NT2/D1 (cell line): Measurements from ENCODE around the gene DENND1B.

Experiments used
- DNase-seq: peaks from one replicate; pipeline ENCODE4 v3.0.0-alpha.2; 2011; ENCODE audit warnings: low read depth, low spot score
- H3K27me3 ChIP-seq: 2 replicates; pipeline ENCODE4 v1.6.0; 2011; ENCODE audit warnings: mild to moderate bottlenecking; ENCODE audit not compliant: insufficient read length, insufficient read depth
- H3K36me3 ChIP-seq: 2 replicates; pipeline ENCODE4 v1.6.1; 2011; ENCODE audit warnings: mild to moderate bottlenecking, low read length, mixed read lengths; ENCODE audit not compliant: insufficient read depth, insufficient read length
- H3K4me1 ChIP-seq: 2 replicates; pipeline ENCODE4 v1.5.1; 2011; ENCODE audit not compliant: insufficient read depth, insufficient read length
- H3K4me3 ChIP-seq: 2 replicates; pipeline ENCODE4 v1.5.1; 2011; ENCODE audit warnings: low read depth; ENCODE audit not compliant: insufficient read length
- H3K9ac ChIP-seq: 2 replicates; pipeline ENCODE4 v1.6.0; 2011; ENCODE audit warnings: low read depth; ENCODE audit not compliant: insufficient read length
- H3K9me3 ChIP-seq: 2 replicates; pipeline ENCODE4 v1.5.1; 2011; ENCODE audit warnings: mild to moderate bottlenecking, low read length; ENCODE audit not compliant: insufficient read depth
- SUZ12 ChIP-seq: IDR thresholded peaks from 2 replicates; pipeline ENCODE4 v1.6.1; 2011; ENCODE audit not compliant: insufficient read length, insufficient read depth; ENCODE audit errors: extremely low read depth
- YY1 ChIP-seq: IDR thresholded peaks from 2 replicates; pipeline ENCODE4 v1.6.1; 2011; ENCODE audit not compliant: insufficient read length, insufficient read depth
- ZNF274 ChIP-seq: IDR thresholded peaks from 2 replicates; pipeline ENCODE4 v1.6.1; 2011; ENCODE audit warnings: mild to moderate bottlenecking, low read depth, low read length

DENND1B gene

DNA sequence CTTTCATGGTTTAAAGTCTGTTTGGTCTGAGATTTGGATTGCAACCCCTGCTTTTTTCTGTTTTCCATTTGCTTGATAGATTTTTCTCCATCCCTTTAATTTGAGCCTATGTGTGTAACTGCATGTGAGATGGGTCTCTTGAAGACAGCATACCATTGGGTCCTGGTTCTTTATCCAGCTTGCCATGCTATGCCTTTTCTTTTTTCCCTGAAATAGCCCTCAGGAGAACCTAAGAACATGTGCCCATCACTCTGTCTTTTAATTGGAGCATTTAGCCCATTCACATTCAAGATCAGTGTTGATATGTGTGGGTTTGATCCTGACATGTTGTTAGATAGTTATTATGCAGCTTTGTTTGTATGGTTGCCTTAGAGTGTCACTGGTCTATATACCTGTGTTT, 21.7 kb upstream of the DENND1B start:
- H3K36me3 ChIP-seq, result no peaks in the 10 kb centered on the region
- no peaks in the 10 kb centered on the region for H3K27me3 ChIP-seq
- peaks cover 37% of the 10 kb centered on the region for H3K9me3 ChIP-seq
- no peak for DNase-seq
- peaks cover 13% of the 10 kb centered on the region for H3K4me1 ChIP-seq
- TF ChIP-seq YY1, result no peak
- no peak for TF ChIP-seq ZNF274
- TF ChIP-seq SUZ12, result no peak
- H3K4me3 ChIP-seq, result no peak overlapping the region
- H3K9ac ChIP-seq, result no peak overlapping the region

DNA sequence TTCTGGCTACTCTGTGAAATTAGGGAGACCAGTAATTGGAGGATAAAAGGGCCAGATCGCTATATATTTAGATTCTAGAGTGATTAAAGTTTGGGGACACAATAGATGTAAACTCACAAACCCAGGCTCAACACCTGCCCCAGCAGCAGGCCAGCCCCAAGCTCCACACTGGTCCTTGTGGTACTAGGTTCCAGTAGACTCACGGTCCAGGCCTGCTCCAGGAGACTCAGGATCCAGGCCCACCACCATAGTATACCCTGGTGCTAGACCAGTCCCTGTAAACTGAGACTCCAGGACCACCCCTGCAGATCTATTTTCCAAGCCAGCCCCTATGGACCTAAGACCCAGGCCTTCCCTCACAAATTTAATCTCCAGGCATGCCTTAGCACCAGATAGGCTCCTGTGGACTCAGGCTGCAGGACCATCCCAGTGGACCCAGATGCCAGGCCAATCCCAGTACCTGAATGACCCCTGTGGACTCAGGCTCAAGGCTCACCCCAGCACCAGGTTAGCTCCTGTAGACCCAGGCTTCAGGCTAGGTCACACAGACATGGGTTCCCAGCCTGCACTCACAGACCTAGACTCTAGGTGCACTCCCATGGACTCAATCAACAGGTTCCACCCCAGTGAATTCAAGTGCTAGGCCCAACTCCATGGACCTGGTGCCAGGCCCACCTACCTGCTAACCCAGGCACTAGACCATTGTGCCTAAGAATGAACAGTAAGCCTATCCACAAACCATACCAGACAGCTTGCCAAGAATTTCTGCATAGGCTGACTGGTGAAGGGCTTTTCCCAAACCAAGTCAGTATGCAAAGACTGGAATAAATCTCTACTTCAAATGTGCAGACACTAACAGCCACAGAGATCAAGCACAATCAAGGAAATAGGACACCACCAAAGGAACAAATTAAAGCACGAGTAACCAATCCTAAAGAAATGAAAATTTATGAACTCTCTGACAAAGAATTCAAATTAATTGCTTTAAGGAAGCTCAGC, 13.8 kb upstream of the DENND1B start:
- no peak for DNase-seq
- Histone ChIP-seq H3K9ac (no peak overlapping the region), H3K27me3 (no peaks in the 10 kb centered on the region), H3K9me3 (no peaks in the 10 kb centered on the region), H3K36me3 (no peaks in the 10 kb centered on the region), H3K4me1 (no peaks in the 10 kb centered on the region), H3K4me3 (no peak overlapping the region)
- TF ChIP-seq ZNF274 (no peak), YY1 (no peak), SUZ12 (no peak)

DNA sequence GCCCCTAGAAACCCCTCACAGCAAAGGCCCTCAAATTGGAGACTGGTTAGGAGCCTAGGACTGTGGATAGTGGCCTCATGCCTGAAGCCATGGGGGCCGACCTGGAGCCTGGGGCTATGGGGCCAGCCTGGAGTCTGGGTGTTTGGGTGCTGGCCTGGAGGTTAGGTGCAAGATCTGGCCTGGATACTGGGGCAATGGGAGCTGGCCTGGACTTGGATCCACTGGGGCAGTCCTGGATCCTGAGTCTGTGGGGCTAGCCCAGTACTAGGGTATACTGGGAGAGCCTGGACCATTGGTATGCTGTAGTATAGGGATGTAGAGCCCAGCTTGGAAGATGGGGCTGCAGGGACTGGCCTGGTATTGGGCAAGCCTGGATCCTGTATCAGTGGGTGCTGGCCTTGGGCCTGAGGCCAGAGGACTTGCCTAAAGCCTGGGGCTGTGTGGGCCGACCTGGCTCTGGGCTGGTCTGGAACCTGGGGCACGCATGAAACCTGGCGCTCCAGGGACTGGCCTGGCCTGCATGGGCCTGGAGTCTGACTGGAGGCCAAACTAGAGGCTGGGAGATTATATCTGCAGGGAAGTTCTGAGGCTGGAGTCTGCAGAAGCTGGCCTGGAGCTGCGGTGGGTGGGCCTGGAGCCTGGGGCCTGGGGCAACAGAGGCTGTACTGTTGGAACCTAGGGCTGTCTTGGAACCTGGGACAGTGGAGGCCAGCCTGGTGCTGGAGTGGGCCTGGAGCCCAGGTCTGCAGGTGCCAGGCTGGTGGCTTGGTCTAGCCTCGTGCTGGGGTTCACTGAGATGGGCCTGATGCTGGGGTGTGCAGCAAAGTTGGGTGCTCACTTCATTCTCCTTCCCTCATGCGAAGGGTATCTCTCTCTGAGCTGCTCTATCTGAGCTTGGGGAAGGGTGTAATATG, 12.6 kb upstream of the DENND1B start:
- no peaks in the 10 kb centered on the region for H3K9me3 ChIP-seq
- no peaks in the 10 kb centered on the region for H3K36me3 ChIP-seq
- no peak overlapping the region for H3K9ac ChIP-seq
- DNase-seq, result no peak
- H3K4me3 ChIP-seq, result no peak overlapping the region
- no peaks in the 10 kb centered on the region for H3K27me3 ChIP-seq
- no peaks in the 10 kb centered on the region for H3K4me1 ChIP-seq
- no peak for TF ChIP-seq YY1
- TF ChIP-seq ZNF274, result no peak
- no peak for TF ChIP-seq SUZ12

DNA sequence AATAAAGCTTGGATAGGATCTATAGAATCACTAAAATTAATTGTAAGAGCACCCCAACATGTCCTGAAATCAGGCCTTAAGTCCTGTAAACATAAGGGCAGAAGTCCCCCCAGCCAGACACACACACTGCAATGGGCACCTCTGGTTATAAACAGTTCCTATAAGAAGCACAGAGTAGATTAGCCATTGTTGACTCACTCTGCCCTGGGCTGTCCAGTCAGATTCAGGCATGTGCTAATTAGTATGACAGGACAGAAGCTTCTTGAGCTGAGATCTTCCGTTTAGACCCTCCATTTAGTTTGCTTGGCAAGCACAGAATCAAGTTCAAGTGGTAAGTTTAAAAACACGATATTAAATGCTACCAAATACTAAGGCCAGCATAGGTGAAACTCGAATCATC, 11.8 kb upstream of the DENND1B start:
- TF ChIP-seq YY1 (no peak), ZNF274 (no peak), SUZ12 (no peak)
- Histone ChIP-seq H3K4me3 (no peak overlapping the region), H3K36me3 (no peaks in the 10 kb centered on the region), H3K9me3 (no peaks in the 10 kb centered on the region), H3K4me1 (no peaks in the 10 kb centered on the region), H3K27me3 (no peaks in the 10 kb centered on the region), H3K9ac (no peak overlapping the region)
- no peak for DNase-seq

DNA sequence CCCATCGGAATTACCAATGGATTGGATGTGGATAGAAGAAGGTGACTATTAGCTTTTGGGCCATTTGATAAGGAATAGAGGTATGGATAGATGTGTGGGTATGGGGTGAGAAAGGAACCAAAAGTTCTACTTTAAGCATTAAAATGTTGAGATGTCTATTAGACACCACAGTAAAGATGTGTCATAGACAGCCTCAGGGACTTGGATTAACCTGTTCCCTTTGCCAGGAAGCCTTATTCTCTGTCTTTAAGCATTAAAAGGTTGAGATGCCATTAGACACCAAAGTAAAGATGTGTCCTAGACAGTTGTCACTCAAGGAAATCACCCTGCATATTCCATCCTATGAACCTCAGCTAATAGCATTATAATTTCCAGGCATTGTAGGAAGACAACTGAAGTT, 11.0 kb upstream of the DENND1B start:
- Histone ChIP-seq H3K36me3 (no peaks in the 10 kb centered on the region), H3K27me3 (no peaks in the 10 kb centered on the region), H3K4me1 (no peaks in the 10 kb centered on the region), H3K9ac (no peak overlapping the region), H3K9me3 (no peaks in the 10 kb centered on the region), H3K4me3 (no peak overlapping the region)
- TF ChIP-seq SUZ12 (no peak), YY1 (no peak), ZNF274 (no peak)
- DNase-seq, result no peak

DNA sequence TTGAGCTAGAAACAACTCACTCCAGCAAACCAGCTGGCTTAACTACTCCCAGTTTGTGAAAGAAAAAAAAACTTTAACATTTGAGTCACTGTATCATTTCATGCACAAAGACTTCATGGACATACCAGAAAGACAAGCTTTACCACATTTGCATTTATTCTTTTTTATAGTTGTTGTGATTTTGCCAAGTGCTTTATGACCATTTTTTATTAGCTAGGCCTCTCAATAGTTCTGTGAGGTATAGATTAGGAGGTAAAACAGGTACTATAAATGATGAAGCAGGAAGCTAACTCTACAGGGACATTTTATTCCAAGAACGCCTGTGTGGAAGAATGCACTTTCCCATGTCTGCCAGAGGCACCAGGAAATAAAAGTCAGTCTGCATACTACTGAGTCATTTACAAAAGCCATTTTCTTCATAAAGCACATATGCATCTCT, 8.2 kb upstream of the DENND1B start:
- no peak for DNase-seq
- no peaks in the 10 kb centered on the region for H3K4me1 ChIP-seq
- H3K27me3 ChIP-seq, result no peaks in the 10 kb centered on the region
- H3K9me3 ChIP-seq, result 0 out of 2 replicates have a peak, but pooled peaks cover 3% of the 10 kb centered on the region
- TF ChIP-seq YY1, result no peak
- no peak for TF ChIP-seq ZNF274
- TF ChIP-seq SUZ12, result no peak
- no peak overlapping the region for H3K9ac ChIP-seq
- no peak overlapping the region for H3K4me3 ChIP-seq
- no peaks in the 10 kb centered on the region for H3K36me3 ChIP-seq
